Adipocyte (in vitro differentiated cells): Measurements from ENCODE around the gene CALB2.
A peak's percentile ranks its signal among the peaks of the same experiment; 100 is the strongest.
"Not testable (repeated sequence)": the region's sequence is repeated elsewhere in the genome, so short reads cannot be mapped to it uniquely, and the experiment has no call there.

ENCODE experiments used
- DNase-seq: peaks from one replicate; pipeline ENCODE4 v3.0.0-alpha.2; 2015; ENCODE audit warnings: low read depth
- H3K27me3 ChIP-seq: replicated peaks from 2 replicates; pipeline ENCODE4 v1.7.0; 2013; ENCODE audit warnings: mild to moderate bottlenecking, low read length, moderate library complexity; ENCODE audit not compliant: control insufficient read depth, insufficient read depth
- H3K36me3 ChIP-seq: 2 replicates; pipeline ENCODE4 v1.7.0; 2013; ENCODE audit warnings: low read length, mild to moderate bottlenecking, moderate library complexity; ENCODE audit not compliant: control insufficient read depth, insufficient read depth, severe bottlenecking
- H3K4me1 ChIP-seq: 2 replicates; pipeline ENCODE4 v1.7.0; 2013; ENCODE audit warnings: mild to moderate bottlenecking, low read length, moderate library complexity; ENCODE audit not compliant: control insufficient read depth, insufficient read depth
- H3K4me3 ChIP-seq: 2 replicates; pipeline ENCODE4 v1.7.0; 2013; ENCODE audit warnings: mild to moderate bottlenecking, low read length, moderate library complexity
- H3K9ac ChIP-seq: 2 replicates; pipeline ENCODE4 v1.7.0; 2013; ENCODE audit warnings: mild to moderate bottlenecking, low read length, moderate library complexity
- H3K9me3 ChIP-seq: 2 replicates; pipeline ENCODE4 v1.7.0; 2013; ENCODE audit warnings: mild to moderate bottlenecking, low read length, moderate library complexity; ENCODE audit not compliant: control insufficient read depth

Gene CALB2

GRCh38 chr16:71353736-71354135 lies 4.8 kb upstream of the CALB2 start:
- H3K9me3 ChIP-seq, result peaks cover 6% of the 10 kb centered on the region
- no peak overlapping the region for H3K9ac ChIP-seq
- H3K4me3 ChIP-seq, result no peak overlapping the region
- peaks cover 71% of the 10 kb centered on the region for H3K27me3 ChIP-seq
- DNase-seq, result no peak
- peaks cover 2% of the 10 kb centered on the region for H3K4me1 ChIP-seq
- no peaks in the 10 kb centered on the region for H3K36me3 ChIP-seq

DNA sequence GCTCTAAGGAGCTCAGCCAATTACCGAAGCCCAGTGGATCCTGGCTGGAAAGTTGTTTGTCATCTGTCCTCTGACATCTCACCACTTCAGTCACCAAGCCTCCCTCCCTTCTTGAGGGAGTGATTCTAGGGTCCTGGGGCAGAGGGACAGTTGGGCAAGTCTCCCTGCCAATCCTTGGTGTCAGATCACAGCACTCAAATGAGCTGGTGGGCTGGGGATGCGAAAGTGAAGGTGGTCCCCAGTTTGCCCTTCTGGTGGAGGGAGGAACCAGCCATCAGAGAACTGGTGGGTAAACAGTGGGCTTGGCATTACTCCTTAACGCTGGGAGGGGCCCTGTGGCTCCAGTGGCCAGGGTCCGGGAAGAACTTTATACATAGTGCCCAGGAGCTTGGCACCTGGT lies 4.4 kb upstream of the CALB2 start:
- H3K4me1 ChIP-seq, result peaks cover 4% of the 10 kb centered on the region
- H3K36me3 ChIP-seq, result no peaks in the 10 kb centered on the region
- H3K9me3 ChIP-seq, result peaks cover 6% of the 10 kb centered on the region
- H3K27me3 ChIP-seq, result peaks cover 75% of the 10 kb centered on the region
- no peak for DNase-seq
- no peak overlapping the region for H3K9ac ChIP-seq
- H3K4me3 ChIP-seq, result no peak overlapping the region

- Histone ChIP-seq H3K36me3 (no peaks in the 10 kb centered on the region), H3K4me1 (peaks cover 18% of the 10 kb centered on the region), H3K9me3 (peaks cover 4% of the 10 kb centered on the region), H3K4me3 (no peak overlapping the region), H3K27me3 (peaks cover 61% of the 10 kb centered on the region), H3K9ac (no peak overlapping the region)
- no peak for DNase-seq
These were observed 2.3 kb upstream of the CALB2 start for GRCh38 chr16:71356051-71356740.

DNA sequence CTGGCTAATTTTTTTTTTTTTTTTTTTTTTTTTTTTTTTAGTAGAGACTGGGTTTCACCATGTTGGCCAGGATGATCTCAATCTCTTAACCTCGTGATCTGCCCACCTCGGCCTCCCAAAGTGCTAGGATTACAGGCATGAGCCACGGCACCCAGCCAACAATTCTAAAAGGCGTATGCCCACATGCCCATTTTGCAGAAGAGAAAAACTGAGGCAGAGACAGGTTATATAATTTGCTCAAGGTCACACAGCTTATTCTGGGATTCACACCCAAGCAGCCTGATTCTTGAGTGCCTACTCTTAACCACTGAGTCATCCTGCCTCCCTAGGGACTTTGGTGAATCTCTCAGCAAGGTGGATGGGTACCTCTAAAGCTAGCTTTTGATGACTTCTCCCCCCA lies 1.6 kb upstream of the CALB2 start:
- Histone ChIP-seq H3K4me1 (peaks cover 18% of the 10 kb centered on the region), H3K27me3 (peaks cover 56% of the 10 kb centered on the region)
- H3K9ac ChIP-seq, DNase-seq, H3K4me3 ChIP-seq, H3K36me3 ChIP-seq, H3K9me3 ChIP-seq: not testable (repeated sequence)

GRCh38 chr16:71357681-71358080 lies 842 bp upstream of the CALB2 start:
- peaks cover 4% of the 10 kb centered on the region for H3K9me3 ChIP-seq
- H3K4me1 ChIP-seq, result peaks cover 18% of the 10 kb centered on the region
- DNase-seq, result peak; percentile 5
- H3K27me3 ChIP-seq, result peaks cover 55% of the 10 kb centered on the region
- H3K9ac ChIP-seq, result no peak overlapping the region
- no peaks in the 10 kb centered on the region for H3K36me3 ChIP-seq
- no peak overlapping the region for H3K4me3 ChIP-seq

GRCh38 chr16:71359431-71359830 lies 908 bp downstream of the CALB2 start:
- Histone ChIP-seq H3K9me3 (no peaks in the 10 kb centered on the region), H3K27me3 (peaks cover 37% of the 10 kb centered on the region), H3K4me3 (peak overlapping the region; percentile 79), H3K4me1 (peaks cover 30% of the 10 kb centered on the region), H3K9ac (peak overlapping the region; percentile 78), H3K36me3 (no peaks in the 10 kb centered on the region)
- DNase-seq, result no peak

DNA sequence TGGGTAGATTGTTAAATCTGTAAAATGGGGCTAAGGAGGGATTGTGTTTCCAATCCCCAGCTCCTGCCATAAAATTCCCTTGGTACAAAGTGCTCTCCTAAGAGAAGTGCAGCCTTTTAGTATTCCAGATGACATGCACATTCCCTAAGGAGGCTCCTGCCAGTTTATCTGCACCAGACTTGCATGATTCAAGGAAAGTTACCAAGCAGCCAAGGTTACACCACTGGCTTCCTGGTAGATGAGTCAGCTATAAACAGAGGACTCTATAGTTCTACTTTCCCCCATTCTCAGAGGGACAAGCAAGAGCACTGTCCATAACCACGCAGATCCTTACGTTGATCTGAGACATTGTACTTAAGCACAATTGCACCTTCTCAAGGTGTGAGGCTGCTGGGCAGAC lies 1.9 kb downstream of the CALB2 start:
- H3K36me3 ChIP-seq, result no peaks in the 10 kb centered on the region
- peak; percentile 68 for DNase-seq
- no peak overlapping the region for H3K9ac ChIP-seq
- H3K9me3 ChIP-seq, result no peaks in the 10 kb centered on the region
- H3K4me3 ChIP-seq, result peak overlapping the region; percentile 31
- peaks cover 40% of the 10 kb centered on the region for H3K4me1 ChIP-seq
- H3K27me3 ChIP-seq, result peaks cover 29% of the 10 kb centered on the region

GRCh38 chr16:71364133-71364681 lies 5.7 kb downstream of the CALB2 start:
- H3K4me3 ChIP-seq, result no peak overlapping the region
- H3K9me3 ChIP-seq, result no peaks in the 10 kb centered on the region
- no peaks in the 10 kb centered on the region for H3K36me3 ChIP-seq
- peak overlapping the region; percentile 58 for H3K9ac ChIP-seq
- peaks cover 37% of the 10 kb centered on the region for H3K4me1 ChIP-seq
- H3K27me3 ChIP-seq, result peaks cover 21% of the 10 kb centered on the region
- no peak for DNase-seq

GRCh38 chr16:71365021-71365420 lies 6.5 kb downstream of the CALB2 start:
- DNase-seq, result no peak
- H3K4me3 ChIP-seq, result no peak overlapping the region
- peaks cover 30% of the 10 kb centered on the region for H3K4me1 ChIP-seq
- no peaks in the 10 kb centered on the region for H3K36me3 ChIP-seq
- H3K9ac ChIP-seq, result peak overlapping the region; percentile 1
- H3K9me3 ChIP-seq, result no peaks in the 10 kb centered on the region
- H3K27me3 ChIP-seq, result peaks cover 24% of the 10 kb centered on the region

GRCh38 chr16:71367241-71367976 lies 8.9 kb downstream of the CALB2 start:
- H3K4me3 ChIP-seq, result no peak overlapping the region
- peaks cover 23% of the 10 kb centered on the region for H3K4me1 ChIP-seq
- H3K9me3 ChIP-seq, result no peaks in the 10 kb centered on the region
- H3K27me3 ChIP-seq, result peaks cover 32% of the 10 kb centered on the region
- no peak overlapping the region for H3K9ac ChIP-seq
- DNase-seq, result peak; percentile 31
- no peaks in the 10 kb centered on the region for H3K36me3 ChIP-seq

GRCh38 chr16:71368958-71369357 lies 10.4 kb downstream of the CALB2 start:
- DNase-seq, result no peak
- Histone ChIP-seq H3K4me3 (no peak overlapping the region), H3K9me3 (no peaks in the 10 kb centered on the region), H3K9ac (no peak overlapping the region), H3K27me3 (peaks cover 36% of the 10 kb centered on the region), H3K4me1 (peaks cover 16% of the 10 kb centered on the region), H3K36me3 (no peaks in the 10 kb centered on the region)
